K562 (cell line): ENCODE measurements around the gene KDM4C. TPM values are rescaled to one million over a fixed set of nuclear protein-coding genes. Genes with fewer than 3 reads are reported as not detected.

Experiments
- ELF4 ChIP-seq: fragments of 450-650 bp; formaldehyde crosslinking; IDR thresholded peaks from 2 replicates; pipeline ENCODE4 v1.4.0; 2022; ENCODE audit warnings: missing genetic modification characterization
- FOSL1 ChIP-seq: fragments of 200-800 bp; sonication (Bioruptor generic); conservative IDR thresholded peaks from 2 replicates; pipeline ENCODE4 v1.6.1; 2016; ENCODE audit warnings: missing genetic modification characterization, missing compliant biosample characterization
- KHSRP ChIP-seq: fragments of 450-650 bp; IDR thresholded peaks from 2 replicates; pipeline ENCODE4 v1.6.1; 2017
- MCM5 ChIP-seq: fragments of 450-650 bp; IDR thresholded peaks from 2 replicates; pipeline ENCODE4 v1.6.1; 2016; ENCODE audit warnings: low read depth
- PCBP1 ChIP-seq: fragments of 200-400 bp; formaldehyde crosslinking; IDR thresholded peaks from 2 replicates; pipeline ENCODE4 v1.6.1; 2018; ENCODE audit warnings: mild to moderate bottlenecking, low read depth, low read length; ENCODE audit not compliant: poor library complexity, severe bottlenecking
- PRMT5 ChIP-seq: sonication (generic); formaldehyde crosslinking; IDR thresholded peaks from 2 replicates; pipeline ENCODE4 v1.5.0; 2020; ENCODE audit warnings: missing genetic modification reagents
- RBM17 ChIP-seq: fragments of 200-400 bp; formaldehyde crosslinking; IDR thresholded peaks from 2 replicates; pipeline ENCODE4 v1.6.1; 2017; ENCODE audit warnings: low read depth, mild to moderate bottlenecking, low read length, borderline replicate concordance
- ZBTB17 ChIP-seq: fragments of 450-650 bp; formaldehyde crosslinking; IDR thresholded peaks from 2 replicates; pipeline ENCODE4 v1.4.0; 2020; ENCODE audit warnings: mild to moderate bottlenecking
- ZNF232 ChIP-seq: sonication (generic); formaldehyde crosslinking; IDR thresholded peaks from 2 replicates; pipeline ENCODE4 v1.8.0; 2022; ENCODE audit warnings: mild to moderate bottlenecking, missing genetic modification reagents
- polyA plus RNA-seq, 8 experiments: library from polyadenylated mRNA; depleted of rRNA in 4 of 8; stranded (reverse) in 5 of 8; unstranded in 3 of 8; fragments of >200 nt; fragmentation: Nextera tagmentation in 2 of 8; fragmentation: Illumina TruSeq in 1 of 8; extraction: Ambion mirVana in 2 of 8; extraction: Trizol in 1 of 8; gene quantifications; 2 replicates each; pipeline versions ENCODE4 v1.2.1 to v1.2.3, GENCODE V29; 2011 to 2014; ENCODE audit warnings: inconsistent platforms in 1 of 8, missing spikeins in 1 of 8
- total RNA-seq, 7 experiments: library from RNA; depleted of rRNA in 6 of 7; stranded (reverse); fragments of >200 nt in 6 of 7; fragmentation: Illumina TruSeq in 2 of 7; extraction: Trizol in 2 of 7; gene quantifications; 2 replicates each; pipeline versions ENCODE4 v1.2.1 to v1.2.3, GENCODE V29; 2011 to 2021; ENCODE audit warnings: low replicate concordance in 1 of 7
- TF ChIP-seq, protein P1 (sequence below): fragments of 450-650 bp; IDR thresholded peaks from 2 replicates; pipeline ENCODE4 v1.6.1; 2016; ENCODE audit warnings: mild to moderate bottlenecking, moderate library complexity

The KDM4C gene
- total and polyA plus RNA-seq, 9 of the 15 experiments (the other 6 are each of a cell fraction or from before 2014, with no cell fraction given) = 5.4 to 17.0 (median 12.6) TPM

DNA sequence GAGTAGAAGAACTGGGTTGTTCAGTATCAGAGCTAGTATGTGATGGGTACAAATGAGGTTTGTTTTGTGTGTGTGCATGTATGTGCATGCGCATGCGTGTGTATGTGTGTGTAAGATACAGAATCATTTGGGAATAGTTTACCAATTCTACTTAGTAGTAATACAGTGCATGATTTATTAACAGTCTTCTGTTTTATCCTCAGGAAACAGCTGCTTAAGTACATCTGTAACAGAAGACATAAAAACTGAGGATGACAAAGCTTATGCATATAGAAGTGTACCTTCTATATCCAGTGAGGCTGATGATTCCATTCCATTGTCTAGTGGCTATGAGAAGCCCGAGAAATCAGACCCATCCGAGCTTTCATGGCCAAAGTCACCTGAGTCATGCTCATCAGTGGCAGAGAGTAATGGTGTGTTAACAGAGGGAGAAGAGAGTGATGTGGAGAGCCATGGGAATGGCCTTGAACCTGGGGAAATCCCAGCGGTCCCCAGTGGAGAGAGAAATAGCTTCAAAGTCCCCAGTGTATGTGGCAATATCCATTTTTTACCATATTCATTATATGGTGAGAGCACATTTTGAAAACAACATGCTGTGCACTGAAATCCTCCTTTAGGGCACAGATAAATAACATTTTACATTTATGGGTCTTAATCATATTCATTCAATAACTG lies 228.5 kb downstream of the KDM4C start (continued):
- TF ChIP-seq, protein P1, sequence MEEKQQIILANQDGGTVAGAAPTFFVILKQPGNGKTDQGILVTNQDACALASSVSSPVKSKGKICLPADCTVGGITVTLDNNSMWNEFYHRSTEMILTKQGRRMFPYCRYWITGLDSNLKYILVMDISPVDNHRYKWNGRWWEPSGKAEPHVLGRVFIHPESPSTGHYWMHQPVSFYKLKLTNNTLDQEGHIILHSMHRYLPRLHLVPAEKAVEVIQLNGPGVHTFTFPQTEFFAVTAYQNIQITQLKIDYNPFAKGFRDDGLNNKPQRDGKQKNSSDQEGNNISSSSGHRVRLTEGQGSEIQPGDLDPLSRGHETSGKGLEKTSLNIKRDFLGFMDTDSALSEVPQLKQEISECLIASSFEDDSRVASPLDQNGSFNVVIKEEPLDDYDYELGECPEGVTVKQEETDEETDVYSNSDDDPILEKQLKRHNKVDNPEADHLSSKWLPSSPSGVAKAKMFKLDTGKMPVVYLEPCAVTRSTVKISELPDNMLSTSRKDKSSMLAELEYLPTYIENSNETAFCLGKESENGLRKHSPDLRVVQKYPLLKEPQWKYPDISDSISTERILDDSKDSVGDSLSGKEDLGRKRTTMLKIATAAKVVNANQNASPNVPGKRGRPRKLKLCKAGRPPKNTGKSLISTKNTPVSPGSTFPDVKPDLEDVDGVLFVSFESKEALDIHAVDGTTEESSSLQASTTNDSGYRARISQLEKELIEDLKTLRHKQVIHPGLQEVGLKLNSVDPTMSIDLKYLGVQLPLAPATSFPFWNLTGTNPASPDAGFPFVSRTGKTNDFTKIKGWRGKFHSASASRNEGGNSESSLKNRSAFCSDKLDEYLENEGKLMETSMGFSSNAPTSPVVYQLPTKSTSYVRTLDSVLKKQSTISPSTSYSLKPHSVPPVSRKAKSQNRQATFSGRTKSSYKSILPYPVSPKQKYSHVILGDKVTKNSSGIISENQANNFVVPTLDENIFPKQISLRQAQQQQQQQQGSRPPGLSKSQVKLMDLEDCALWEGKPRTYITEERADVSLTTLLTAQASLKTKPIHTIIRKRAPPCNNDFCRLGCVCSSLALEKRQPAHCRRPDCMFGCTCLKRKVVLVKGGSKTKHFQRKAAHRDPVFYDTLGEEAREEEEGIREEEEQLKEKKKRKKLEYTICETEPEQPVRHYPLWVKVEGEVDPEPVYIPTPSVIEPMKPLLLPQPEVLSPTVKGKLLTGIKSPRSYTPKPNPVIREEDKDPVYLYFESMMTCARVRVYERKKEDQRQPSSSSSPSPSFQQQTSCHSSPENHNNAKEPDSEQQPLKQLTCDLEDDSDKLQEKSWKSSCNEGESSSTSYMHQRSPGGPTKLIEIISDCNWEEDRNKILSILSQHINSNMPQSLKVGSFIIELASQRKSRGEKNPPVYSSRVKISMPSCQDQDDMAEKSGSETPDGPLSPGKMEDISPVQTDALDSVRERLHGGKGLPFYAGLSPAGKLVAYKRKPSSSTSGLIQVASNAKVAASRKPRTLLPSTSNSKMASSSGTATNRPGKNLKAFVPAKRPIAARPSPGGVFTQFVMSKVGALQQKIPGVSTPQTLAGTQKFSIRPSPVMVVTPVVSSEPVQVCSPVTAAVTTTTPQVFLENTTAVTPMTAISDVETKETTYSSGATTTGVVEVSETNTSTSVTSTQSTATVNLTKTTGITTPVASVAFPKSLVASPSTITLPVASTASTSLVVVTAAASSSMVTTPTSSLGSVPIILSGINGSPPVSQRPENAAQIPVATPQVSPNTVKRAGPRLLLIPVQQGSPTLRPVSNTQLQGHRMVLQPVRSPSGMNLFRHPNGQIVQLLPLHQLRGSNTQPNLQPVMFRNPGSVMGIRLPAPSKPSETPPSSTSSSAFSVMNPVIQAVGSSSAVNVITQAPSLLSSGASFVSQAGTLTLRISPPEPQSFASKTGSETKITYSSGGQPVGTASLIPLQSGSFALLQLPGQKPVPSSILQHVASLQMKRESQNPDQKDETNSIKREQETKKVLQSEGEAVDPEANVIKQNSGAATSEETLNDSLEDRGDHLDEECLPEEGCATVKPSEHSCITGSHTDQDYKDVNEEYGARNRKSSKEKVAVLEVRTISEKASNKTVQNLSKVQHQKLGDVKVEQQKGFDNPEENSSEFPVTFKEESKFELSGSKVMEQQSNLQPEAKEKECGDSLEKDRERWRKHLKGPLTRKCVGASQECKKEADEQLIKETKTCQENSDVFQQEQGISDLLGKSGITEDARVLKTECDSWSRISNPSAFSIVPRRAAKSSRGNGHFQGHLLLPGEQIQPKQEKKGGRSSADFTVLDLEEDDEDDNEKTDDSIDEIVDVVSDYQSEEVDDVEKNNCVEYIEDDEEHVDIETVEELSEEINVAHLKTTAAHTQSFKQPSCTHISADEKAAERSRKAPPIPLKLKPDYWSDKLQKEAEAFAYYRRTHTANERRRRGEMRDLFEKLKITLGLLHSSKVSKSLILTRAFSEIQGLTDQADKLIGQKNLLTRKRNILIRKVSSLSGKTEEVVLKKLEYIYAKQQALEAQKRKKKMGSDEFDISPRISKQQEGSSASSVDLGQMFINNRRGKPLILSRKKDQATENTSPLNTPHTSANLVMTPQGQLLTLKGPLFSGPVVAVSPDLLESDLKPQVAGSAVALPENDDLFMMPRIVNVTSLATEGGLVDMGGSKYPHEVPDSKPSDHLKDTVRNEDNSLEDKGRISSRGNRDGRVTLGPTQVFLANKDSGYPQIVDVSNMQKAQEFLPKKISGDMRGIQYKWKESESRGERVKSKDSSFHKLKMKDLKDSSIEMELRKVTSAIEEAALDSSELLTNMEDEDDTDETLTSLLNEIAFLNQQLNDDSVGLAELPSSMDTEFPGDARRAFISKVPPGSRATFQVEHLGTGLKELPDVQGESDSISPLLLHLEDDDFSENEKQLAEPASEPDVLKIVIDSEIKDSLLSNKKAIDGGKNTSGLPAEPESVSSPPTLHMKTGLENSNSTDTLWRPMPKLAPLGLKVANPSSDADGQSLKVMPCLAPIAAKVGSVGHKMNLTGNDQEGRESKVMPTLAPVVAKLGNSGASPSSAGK = no peak
- TF ChIP-seq FOSL1 (tag) (no peak), MCM5 (no peak), KHSRP (no peak), PRMT5 (CRISPR knock-in tag) (no peak), ZNF232 (no peak), RBM17 (no peak), PCBP1 (no peak), ELF4 (CRISPR knock-in tag) (no peak), ZBTB17 (CRISPR knock-in tag) (no peak)
